Measurements from ENCODE around the gene TMEM129.

Gene TMEM129

DNA sequence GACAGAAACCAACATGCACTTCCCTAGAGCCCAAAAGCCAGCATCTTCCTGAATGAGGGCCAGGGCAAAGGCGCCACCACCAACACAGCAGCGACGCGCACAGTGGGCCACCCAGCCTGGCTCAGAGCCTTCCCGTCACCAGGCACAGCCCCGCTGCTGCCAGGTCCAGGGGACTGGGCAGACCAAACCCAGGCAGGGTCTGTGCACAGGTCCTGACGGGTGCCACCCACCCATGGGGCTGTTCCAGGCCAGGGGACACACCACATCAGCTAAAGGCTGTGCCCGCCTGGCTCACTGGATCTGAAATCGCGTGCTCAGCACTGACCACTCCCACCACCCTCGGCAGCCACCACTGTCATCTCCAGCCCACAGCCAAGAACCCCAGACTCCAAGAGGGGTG, 50.8 kb downstream of the TMEM129 start:
- no peak for DNase-seq (ENCODE audit: low read depth in 2 of 2, low spot score in 1 of 2)

DNA sequence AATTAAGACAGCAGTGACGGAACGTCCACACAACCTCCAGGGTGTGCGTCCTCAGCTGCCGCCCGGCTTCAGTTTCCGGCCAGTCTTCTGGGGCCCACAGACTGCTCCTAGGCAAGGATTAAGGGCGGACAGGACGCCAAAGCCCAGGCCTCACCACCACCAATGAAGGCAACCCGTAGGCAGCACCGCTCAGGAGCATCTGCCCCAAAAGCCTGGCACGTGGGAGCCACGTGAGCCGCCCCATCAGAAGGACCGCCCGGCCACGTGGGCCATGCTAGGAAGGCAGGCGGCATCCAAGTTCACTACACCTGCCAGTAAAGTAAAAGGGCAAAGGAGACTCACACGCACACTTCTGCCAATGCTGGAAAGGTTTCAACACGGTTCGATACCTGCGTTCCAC, 51.3 kb downstream of the TMEM129 start:
- no peak for DNase-seq (ENCODE audit: low read depth in 2 of 2, low spot score in 1 of 2)

DNA sequence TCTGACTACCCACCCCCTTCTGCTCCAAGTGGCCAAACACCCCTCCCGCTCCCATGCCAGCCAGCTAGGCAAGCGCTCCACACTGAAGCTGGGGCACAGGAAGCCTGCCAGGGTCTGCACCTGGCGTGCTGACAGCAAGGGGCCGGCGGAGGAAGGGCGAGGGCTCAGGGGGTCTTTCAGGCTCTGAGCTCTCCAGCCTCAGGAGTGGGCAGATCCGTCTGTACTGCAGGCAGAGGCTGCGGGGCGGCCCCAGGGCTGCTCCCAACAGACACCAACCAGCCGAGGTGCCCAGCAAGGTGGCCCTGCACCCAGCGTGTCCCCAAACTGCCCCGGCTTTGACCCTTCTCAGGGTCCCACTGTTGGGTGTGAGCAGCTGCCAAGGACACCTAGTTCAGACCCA, 51.9 kb downstream of the TMEM129 start:
- DNase-seq (ENCODE audit: low read depth in 2 of 2, low spot score in 1 of 2) = no peak

DNA sequence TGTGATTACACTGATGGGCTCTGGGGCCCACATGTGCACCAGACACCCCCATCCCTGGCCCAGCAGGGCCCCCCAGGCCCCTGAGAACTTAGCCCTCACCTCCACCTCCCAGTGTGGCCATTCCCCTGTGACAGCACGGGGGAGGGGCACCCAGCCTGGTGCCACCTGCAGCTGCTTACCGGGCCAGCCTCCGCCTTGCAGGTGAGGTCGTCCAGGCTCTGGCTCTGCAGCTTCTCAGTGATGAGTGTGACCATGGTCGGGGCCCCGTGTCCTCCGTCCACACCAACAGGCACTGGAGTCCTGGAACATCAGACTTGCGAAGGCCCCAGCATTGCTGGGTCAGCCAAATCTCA, 52.7 kb downstream of the TMEM129 start:
- DNase-seq (ENCODE audit: low read depth in 2 of 2, low spot score in 1 of 2) = no peak

DNA sequence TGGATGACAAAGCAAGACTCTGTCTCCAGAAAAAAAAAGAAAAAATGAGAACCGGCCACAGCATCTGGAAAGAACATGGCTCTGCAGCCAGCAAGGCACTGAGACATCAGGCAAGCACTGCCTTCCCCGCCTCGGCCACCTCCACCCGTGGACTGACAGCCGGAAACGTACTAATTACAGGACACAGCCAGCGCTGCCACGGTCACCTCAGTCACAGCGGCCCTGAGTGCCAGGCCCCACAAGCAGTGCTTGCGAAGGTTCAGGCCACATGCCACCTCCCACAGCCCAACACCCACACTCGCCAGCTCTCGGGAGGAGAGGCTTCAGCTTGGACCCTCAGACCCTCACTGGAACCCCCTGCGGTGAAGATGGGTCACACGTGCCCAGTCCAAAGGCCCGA, 53.9 kb downstream of the TMEM129 start:
- DNase-seq (ENCODE audit: low read depth in 2 of 2, low spot score in 1 of 2) = no peak

DNA sequence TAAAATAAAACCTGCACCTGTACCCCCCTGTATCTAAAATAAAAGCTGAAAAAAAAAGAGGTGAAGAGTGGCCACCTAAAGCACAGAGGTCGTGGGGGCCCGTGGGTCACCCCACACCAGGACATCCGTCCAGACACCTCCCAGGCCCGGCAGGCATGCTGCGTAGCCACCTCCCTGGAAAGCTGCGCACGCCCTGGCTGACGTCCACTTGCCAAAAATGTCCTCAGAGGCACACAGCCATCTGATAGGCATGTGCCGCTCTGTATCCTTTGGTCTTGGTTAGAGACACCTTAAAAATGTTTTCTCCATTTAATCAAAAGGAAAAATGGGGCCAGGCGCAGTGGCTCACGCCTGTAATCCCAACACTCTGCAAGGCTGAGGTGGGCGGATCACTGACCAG, 54.7 kb downstream of the TMEM129 start:
- DNase-seq (ENCODE audit: low read depth in 2 of 2, low spot score in 1 of 2) = no peak

Measured in stimulated activated CD8-positive, alpha-beta memory T cell treated with anti-CD3 and anti-CD28 coated beads, Interleukin-4, amount 100 ng/mL, for 1 hour (primary cell).